ENCODE results near the gene TPSAB1.

DNA sequence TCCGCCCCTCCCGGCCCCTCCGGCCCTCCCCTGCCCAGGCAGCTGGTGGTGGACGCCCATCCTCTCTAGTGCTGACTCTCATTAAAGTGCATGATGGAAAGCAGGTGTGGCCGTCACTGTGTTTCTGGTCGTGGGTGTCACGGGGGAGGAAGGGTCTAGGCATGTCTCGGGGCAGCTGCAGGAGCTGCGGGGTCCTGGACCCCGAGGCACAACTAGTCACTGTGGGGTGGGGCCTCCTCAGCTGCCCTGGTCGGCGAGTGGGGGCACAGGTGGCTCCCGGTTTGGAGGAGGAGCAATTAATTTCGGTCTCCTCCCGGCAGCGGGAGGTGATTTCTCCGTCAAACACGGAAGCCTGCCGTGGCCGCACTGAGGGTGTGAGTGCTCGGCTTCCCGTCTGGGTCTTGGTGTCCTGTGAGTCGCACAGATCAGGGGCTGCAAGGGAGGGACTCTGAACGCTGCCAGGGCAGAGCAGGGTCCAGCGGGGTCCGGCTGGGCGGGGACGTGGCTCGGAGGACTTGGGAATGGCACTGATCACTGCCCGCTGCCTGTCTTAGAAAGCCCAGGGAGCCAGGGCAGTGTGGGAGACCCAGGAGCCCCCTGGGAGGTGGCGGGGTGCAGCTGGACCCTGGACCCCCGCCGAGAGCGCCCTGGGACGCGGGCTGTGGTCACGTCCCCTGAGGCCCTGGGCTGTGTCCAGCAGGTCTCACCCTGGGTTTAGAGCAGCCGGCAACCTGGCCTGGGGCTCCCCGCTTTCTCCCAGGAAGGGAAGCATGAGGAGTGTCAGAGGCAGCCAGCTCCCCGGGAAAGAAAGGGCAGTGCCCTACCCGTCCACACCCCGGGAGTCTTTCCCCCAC, 18.6 kb downstream of the TPSAB1 start:
- TF ChIP-seq, protein P1, sequence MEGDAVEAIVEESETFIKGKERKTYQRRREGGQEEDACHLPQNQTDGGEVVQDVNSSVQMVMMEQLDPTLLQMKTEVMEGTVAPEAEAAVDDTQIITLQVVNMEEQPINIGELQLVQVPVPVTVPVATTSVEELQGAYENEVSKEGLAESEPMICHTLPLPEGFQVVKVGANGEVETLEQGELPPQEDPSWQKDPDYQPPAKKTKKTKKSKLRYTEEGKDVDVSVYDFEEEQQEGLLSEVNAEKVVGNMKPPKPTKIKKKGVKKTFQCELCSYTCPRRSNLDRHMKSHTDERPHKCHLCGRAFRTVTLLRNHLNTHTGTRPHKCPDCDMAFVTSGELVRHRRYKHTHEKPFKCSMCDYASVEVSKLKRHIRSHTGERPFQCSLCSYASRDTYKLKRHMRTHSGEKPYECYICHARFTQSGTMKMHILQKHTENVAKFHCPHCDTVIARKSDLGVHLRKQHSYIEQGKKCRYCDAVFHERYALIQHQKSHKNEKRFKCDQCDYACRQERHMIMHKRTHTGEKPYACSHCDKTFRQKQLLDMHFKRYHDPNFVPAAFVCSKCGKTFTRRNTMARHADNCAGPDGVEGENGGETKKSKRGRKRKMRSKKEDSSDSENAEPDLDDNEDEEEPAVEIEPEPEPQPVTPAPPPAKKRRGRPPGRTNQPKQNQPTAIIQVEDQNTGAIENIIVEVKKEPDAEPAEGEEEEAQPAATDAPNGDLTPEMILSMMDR (conservative IDR thresholded peaks at IDR 0.05; ENCODE audit: low read depth, low read length): no peak
- no peak for TF ChIP-seq EZH2 (IDR thresholded peaks at IDR 0.05; ENCODE audit: borderline replicate concordance, low read depth, low read length, poor library complexity, severe bottlenecking)

All from A673 (cell line).